ENCODE data around the gene ENDOV. TPM values are rescaled to one million over a fixed set of nuclear protein-coding genes. Genes with fewer than 3 reads are reported as not detected.

ENDOV gene
- polyA plus RNA-seq, 1 donor (not counting 4 experiments of a cell fraction or from before 2014, with no cell fraction given): 10.9 TPM

GRCh38 chr17:80388175-80388574 lies 26.8 kb upstream of the ENDOV start:
- DNase-seq (ENCODE audit: low read depth, low spot score) (no peak), FAIRE-seq (no peak)
- Histone ChIP-seq H4K20me1 (ENCODE audit: control insufficient read depth, extremely low read depth, insufficient read depth, low read length) (no peaks in the 10 kb centered on the region), H3K9ac (ENCODE audit: control insufficient read depth, extremely low read depth, insufficient read depth, low read length) (no peak overlapping the region), H3K9me1 (ENCODE audit: control insufficient read depth, extremely low read depth, insufficient read depth, low read length) (no peaks in the 10 kb centered on the region), H3K9me3 (ENCODE audit: control insufficient read depth, low read depth, low read length) (no peaks in the 10 kb centered on the region), H3K4me1 (ENCODE audit: control insufficient read depth, extremely low read depth, insufficient read depth, low read length) (no peaks in the 10 kb centered on the region), H2AFZ (ENCODE audit: control insufficient read depth, low read length) (no peak overlapping the region), H3K79me2 (ENCODE audit: control insufficient read depth, insufficient read depth, low read length) (no peaks in the 10 kb centered on the region), H3K36me3 (ENCODE audit: control insufficient read depth in 2 of 2, extremely low read depth in 1 of 2, insufficient read depth in 2 of 2, low read length in 2 of 2) (peaks cover 46 to 59% of the 10 kb centered on the region in 2 experiments), H3K4me2 (ENCODE audit: control insufficient read depth, extremely low read depth, insufficient read depth, low read depth, low read length) (no peak overlapping the region), H3K27me3 (ENCODE audit: control insufficient read depth, extremely low read depth, insufficient read depth, low read length) (no peaks in the 10 kb centered on the region), H3K4me3 (ENCODE audit: control insufficient read depth in 2 of 3, extremely low read depth in 1 of 3, insufficient read depth in 2 of 3, low read depth in 1 of 3, low read length in 3 of 3) (no peak overlapping the region), H3K27ac (ENCODE audit: control insufficient read depth, insufficient read depth, low read length) (no peak overlapping the region)
- dilution Hi-C loops (cut with MboI; ENCODE audit: extremely low pct_ligation_motif_present, low sequenced_read_pairs): no loop called here
- no peak for TF ChIP-seq CTCF (optimal IDR thresholded peaks at IDR 0.05 in 1 of 3, IDR thresholded peaks at IDR 0.05 in 1 of 3, conservative IDR thresholded peaks at IDR 0.05 in 1 of 3; ENCODE audit: extremely low read depth in 1 of 3, insufficient read depth in 2 of 3, low read length in 3 of 3)
- no peak for TF ChIP-seq EZH2 (IDR thresholded peaks at IDR 0.05; ENCODE audit: low read length)

- no peaks in the 10 kb centered on the region for H3K4me1 ChIP-seq (ENCODE audit: control insufficient read depth, extremely low read depth, insufficient read depth, low read length)
- no peaks in the 10 kb centered on the region for H3K9me3 ChIP-seq (ENCODE audit: control insufficient read depth, low read depth, low read length)
- H4K20me1 ChIP-seq (ENCODE audit: control insufficient read depth, extremely low read depth, insufficient read depth, low read length): no peaks in the 10 kb centered on the region
- H3K79me2 ChIP-seq (ENCODE audit: control insufficient read depth, insufficient read depth, low read length): no peaks in the 10 kb centered on the region
- no peak for DNase-seq (ENCODE audit: low read depth, low spot score)
- no peaks in the 10 kb centered on the region for H3K27me3 ChIP-seq (ENCODE audit: control insufficient read depth, extremely low read depth, insufficient read depth, low read length)
- H3K9ac ChIP-seq (ENCODE audit: control insufficient read depth, extremely low read depth, insufficient read depth, low read length): no peak overlapping the region
- no peak overlapping the region for H3K4me3 ChIP-seq (ENCODE audit: control insufficient read depth in 2 of 3, extremely low read depth in 1 of 3, insufficient read depth in 2 of 3, low read depth in 1 of 3, low read length in 3 of 3)
- no peak for FAIRE-seq
- H2AFZ ChIP-seq (ENCODE audit: control insufficient read depth, low read length): no peak overlapping the region
- H3K27ac ChIP-seq (ENCODE audit: control insufficient read depth, insufficient read depth, low read length): no peak overlapping the region
- H3K4me2 ChIP-seq (ENCODE audit: control insufficient read depth, extremely low read depth, insufficient read depth, low read depth, low read length): no peak overlapping the region
- TF ChIP-seq CTCF (optimal IDR thresholded peaks at IDR 0.05 in 1 of 3, IDR thresholded peaks at IDR 0.05 in 1 of 3, conservative IDR thresholded peaks at IDR 0.05 in 1 of 3; ENCODE audit: extremely low read depth in 1 of 3, insufficient read depth in 2 of 3, low read length in 3 of 3) (no peak), EZH2 (IDR thresholded peaks at IDR 0.05; ENCODE audit: low read length) (no peak)
- H3K9me1 ChIP-seq (ENCODE audit: control insufficient read depth, extremely low read depth, insufficient read depth, low read length): no peaks in the 10 kb centered on the region
- peaks cover 46 to 57% of the 10 kb centered on the region in 2 experiments for H3K36me3 ChIP-seq (ENCODE audit: control insufficient read depth in 2 of 2, extremely low read depth in 1 of 2, insufficient read depth in 2 of 2, low read length in 2 of 2)
- dilution Hi-C loops (cut with MboI; ENCODE audit: extremely low pct_ligation_motif_present, low sequenced_read_pairs): no loop called here
Observed at GRCh38 chr17:80388601-80389000, 26.4 kb upstream of the ENDOV start.
